B cell (primary cell): ENCODE measurements around the gene UBE2Q2. TPM values are rescaled to one million over a fixed set of nuclear protein-coding genes. Genes with fewer than 3 reads are reported as not detected.

Source experiments
- ATAC-seq: fragments of 200-7000 bp; cut with Tn5 transposase; one replicate; pipeline ENCODE4 v1.10.0; 2021; ENCODE audit warnings: low read depth, mild to moderate bottlenecking, moderate number of reproducible peaks, moderate library complexity
- CTCF ChIA-PET: fragments of 350-600 bp; sonication (Branson Sonifier 250); formaldehyde crosslinking; loops from one replicate; lab custom pipeline; 2021; ENCODE audit warnings: antibody characterized with exemption, inconsistent platforms; lab: Charles Lee
- POLR2A ChIA-PET: fragments of 350-600 bp; sonication (Branson Sonifier 250); formaldehyde crosslinking; loops from one replicate; lab custom pipeline; 2021; ENCODE audit warnings: antibody characterized with exemption; lab: Charles Lee
- DNase-seq: peaks from one replicate; pipeline ENCODE4 v3.0.0; 2013
- H2AFZ ChIP-seq: 2 replicates; pipeline ENCODE4 v1.6.1; 2012; ENCODE audit warnings: mild to moderate bottlenecking, low read depth, low read length; ENCODE audit not compliant: insufficient read depth, poor library complexity, severe bottlenecking
- H3K27ac ChIP-seq, 2 donors: 1 replicate in 1 of 2; 2 replicates in 1 of 2; pipeline ENCODE4 v1.5.1; 2012 to 2013; ENCODE audit warnings: low read length in 2 of 2, mild to moderate bottlenecking in 2 of 2, moderate library complexity in 1 of 2
- H3K27me3 ChIP-seq, 4 experiments: fragments of 200-600 bp in 1 of 4; sonication (generic) in 1 of 4; replicated peaks in 1 of 4; 1 replicate in 2 of 4; 2 replicates in 2 of 4; pipeline versions ENCODE4 v1.6.1 to v1.7.0; 2013 to 2016; ENCODE audit warnings: low read length in 3 of 4, mild to moderate bottlenecking in 2 of 4, mixed read lengths in 1 of 4, moderate library complexity in 1 of 4; ENCODE audit not compliant: insufficient read depth in 4 of 4, control insufficient read depth in 3 of 4; ENCODE audit errors: control extremely low read depth in 1 of 4
- H3K36me3 ChIP-seq, 2 experiments: replicated peaks in 1 of 2; 1 replicate in 1 of 2; 2 replicates in 1 of 2; pipeline versions ENCODE4 v1.6.1 to v1.7.1; 2013; ENCODE audit warnings: low read length in 1 of 2; ENCODE audit not compliant: insufficient read depth in 2 of 2, control insufficient read depth in 1 of 2; ENCODE audit errors: control extremely low read depth in 1 of 2, extremely low read depth in 1 of 2
- H3K4me1 ChIP-seq, 2 donors: fragments of 200-600 bp in 1 of 2; sonication (generic) in 1 of 2; 1 replicate in 1 of 2; 2 replicates in 1 of 2; pipeline versions ENCODE4 v1.5.1 to v1.6.1; 2013 to 2017; ENCODE audit warnings: low read length in 2 of 2; ENCODE audit not compliant: control insufficient read depth in 2 of 2, insufficient read depth in 2 of 2
- H3K4me2 ChIP-seq: replicated peaks from 2 replicates; pipeline ENCODE3; 2012; ENCODE audit warnings: mild to moderate bottlenecking, low read depth, low read length; ENCODE audit not compliant: poor library complexity, severe bottlenecking
- H3K4me3 ChIP-seq, 5 experiments: fragments of 200-600 bp in 1 of 5; sonication (generic) in 1 of 5; 1 replicate in 3 of 5; 2 replicates in 2 of 5; pipeline versions ENCODE4 v1.5.1 to v1.7.0; 2011 to 2016; ENCODE audit warnings: low read length in 4 of 5, mild to moderate bottlenecking in 4 of 5, low read depth in 2 of 5, control low read depth in 1 of 5, moderate library complexity in 1 of 5; ENCODE audit not compliant: insufficient read depth in 1 of 5; ENCODE audit errors: control extremely low read depth in 1 of 5, extremely low read depth in 1 of 5
- H3K79me2 ChIP-seq: fragments of 200-600 bp; sonication (generic); one replicate; pipeline ENCODE4 v1.6.0; 2016; ENCODE audit warnings: low read length; ENCODE audit not compliant: control insufficient read depth, insufficient read depth
- H3K9ac ChIP-seq: fragments of 200-600 bp; sonication (generic); 2 replicates; pipeline ENCODE4 v1.6.1; 2017; ENCODE audit warnings: mild to moderate bottlenecking, low read length, moderate library complexity
- H3K9me3 ChIP-seq, 3 donors: one replicate each; pipeline versions ENCODE4 v1.6.1 to v1.7.1; 2013; ENCODE audit warnings: low read length in 2 of 3; ENCODE audit not compliant: control insufficient read depth in 2 of 3, insufficient read depth in 1 of 3; ENCODE audit errors: control extremely low read depth in 1 of 3
- H4K20me1 ChIP-seq: 2 replicates; pipeline ENCODE4 v1.6.0; 2012; ENCODE audit warnings: mild to moderate bottlenecking, low read length; ENCODE audit not compliant: insufficient read depth, control insufficient read depth, poor library complexity, severe bottlenecking
- H3K27ac Mint-ChIP-seq: one replicate; pipeline ENCODE4 v1.8.0; 2021; ENCODE audit warnings: mixed read lengths
- H3K27me3 Mint-ChIP-seq: one replicate; pipeline ENCODE4 v1.8.0; 2021; ENCODE audit warnings: mixed read lengths
- H3K4me1 Mint-ChIP-seq: one replicate; pipeline ENCODE4 v1.8.0; 2021; ENCODE audit warnings: mixed read lengths
- H3K4me3 Mint-ChIP-seq: one replicate; pipeline ENCODE4 v1.8.0; 2021; ENCODE audit warnings: mixed read lengths
- H3K9me3 Mint-ChIP-seq: one replicate; pipeline ENCODE4 v1.8.0; 2022; ENCODE audit warnings: mixed read lengths; ENCODE audit not compliant: insufficient read depth
- EZH2 ChIP-seq: IDR thresholded peaks from 2 replicates; pipeline ENCODE4 v1.6.1; 2012; ENCODE audit warnings: borderline replicate concordance, low read depth, mild to moderate bottlenecking, moderate library complexity, low read length; ENCODE audit not compliant: insufficient read depth, poor library complexity, severe bottlenecking
- WGBS: methylation state at CpG from one replicate; pipeline ENCODE4 v1.1.5; 2013; ENCODE audit warnings: missing lambda C conversion rate; ENCODE audit not compliant: insufficient coverage; 5-methylcytosine and 5-hydroxymethylcytosine counted together
- intact Hi-C: fragments of 100-400 bp; cut with micrococcal nuclease; formaldehyde crosslinking; loops from one replicate; pipeline ENCODE4 v1.10.0; 2022
- polyA plus RNA-seq: library from polyadenylated mRNA; depleted of rRNA; stranded (reverse); fragments of >200 nt; gene quantifications from 2 replicates; pipeline ENCODE4 v1.2.3, GENCODE V29; 2012
- total RNA-seq, 2 donors: library from RNA; stranded (reverse); fragments of 120-200 nt in 1 of 2; gene quantifications; 1 replicate in 1 of 2; 2 replicates in 1 of 2; pipeline versions ENCODE4 v1.2.3 to v1.2.4, GENCODE V29; 2013 to 2022
- TF ChIP-seq, protein P1 (sequence below): fragments of 200-600 bp; IDR thresholded peaks from one replicate; pipeline ENCODE4 v1.8.0; 2022; ENCODE audit warnings: antibody characterized with exemption, mild to moderate bottlenecking

The UBE2Q2 gene
- total and polyA plus RNA-seq, 2 donors (not counting 1 experiment from before 2014, with no cell fraction given): 11.4 to 33.6 TPM

DNA sequence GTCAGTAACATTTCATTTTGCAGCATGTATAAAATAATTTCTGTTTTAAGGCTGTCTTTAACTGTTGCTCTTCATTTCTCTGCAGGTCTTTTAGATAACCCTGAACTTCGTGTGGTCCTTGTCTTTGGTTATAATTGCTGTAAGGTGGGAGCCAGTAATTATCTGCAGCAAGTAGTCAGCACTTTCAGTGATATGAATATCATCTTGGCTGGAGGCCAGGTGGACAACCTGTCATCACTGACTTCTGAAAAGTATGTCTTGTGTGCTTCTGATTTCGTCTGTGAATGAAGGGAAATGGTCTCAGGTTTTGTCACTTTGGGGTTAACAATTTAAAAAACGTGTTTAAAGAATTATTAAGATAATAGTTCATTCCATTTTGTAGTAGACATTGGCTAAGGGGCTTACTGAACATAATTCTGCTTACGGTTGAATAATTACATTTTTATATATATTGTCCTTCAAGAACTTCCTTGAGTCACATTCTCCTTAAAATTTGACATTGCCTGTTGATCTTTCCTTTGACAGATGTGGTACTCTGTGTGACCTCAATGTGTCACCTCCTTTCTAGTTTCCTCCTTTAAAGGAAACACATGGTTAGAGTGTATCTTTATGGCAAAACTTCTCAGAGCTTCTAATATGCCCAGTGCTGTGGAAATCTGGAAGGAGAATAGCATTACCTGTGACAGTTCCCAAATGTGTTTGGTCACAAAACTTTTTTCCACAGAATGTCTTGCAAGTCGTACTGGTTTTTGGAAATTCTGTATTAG is 86.7 kb downstream of the UBE2Q2 start:
- WGBS: 86% methylated on average over 1 of the region's 5 CpGs
- Mint-ChIP-seq H3K9me3 (no peaks in the 10 kb centered on the region), H3K27ac (no peak overlapping the region), H3K4me1 (peaks cover 31% of the 10 kb centered on the region), H3K27me3 (no peaks in the 10 kb centered on the region), H3K4me3 (no peak overlapping the region)
- no peak for TF ChIP-seq EZH2
- TF ChIP-seq, protein P1, sequence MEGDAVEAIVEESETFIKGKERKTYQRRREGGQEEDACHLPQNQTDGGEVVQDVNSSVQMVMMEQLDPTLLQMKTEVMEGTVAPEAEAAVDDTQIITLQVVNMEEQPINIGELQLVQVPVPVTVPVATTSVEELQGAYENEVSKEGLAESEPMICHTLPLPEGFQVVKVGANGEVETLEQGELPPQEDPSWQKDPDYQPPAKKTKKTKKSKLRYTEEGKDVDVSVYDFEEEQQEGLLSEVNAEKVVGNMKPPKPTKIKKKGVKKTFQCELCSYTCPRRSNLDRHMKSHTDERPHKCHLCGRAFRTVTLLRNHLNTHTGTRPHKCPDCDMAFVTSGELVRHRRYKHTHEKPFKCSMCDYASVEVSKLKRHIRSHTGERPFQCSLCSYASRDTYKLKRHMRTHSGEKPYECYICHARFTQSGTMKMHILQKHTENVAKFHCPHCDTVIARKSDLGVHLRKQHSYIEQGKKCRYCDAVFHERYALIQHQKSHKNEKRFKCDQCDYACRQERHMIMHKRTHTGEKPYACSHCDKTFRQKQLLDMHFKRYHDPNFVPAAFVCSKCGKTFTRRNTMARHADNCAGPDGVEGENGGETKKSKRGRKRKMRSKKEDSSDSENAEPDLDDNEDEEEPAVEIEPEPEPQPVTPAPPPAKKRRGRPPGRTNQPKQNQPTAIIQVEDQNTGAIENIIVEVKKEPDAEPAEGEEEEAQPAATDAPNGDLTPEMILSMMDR: no peak
- no peak overlapping the region for H3K4me2 ChIP-seq
- H3K27me3 ChIP-seq: no peaks in the 10 kb centered on the region
- DNase-seq (no peak), ATAC-seq (no peak)
- H3K79me2 ChIP-seq: peaks cover 6% of the 10 kb centered on the region
- intact Hi-C loops: loop anchor here (1.0 to 10.0 kb wide), 2 partner anchors 205 to 209 kb away; a partner anchor contains a TSS
- H3K9ac ChIP-seq: no peak overlapping the region
- no peak overlapping the region for H3K4me3 ChIP-seq
- H3K4me1 ChIP-seq: peaks cover 9 to 12% of the 10 kb centered on the region in 2 donors
- no peaks in the 10 kb centered on the region for H3K9me3 ChIP-seq
- ChIA-PET POLR2A (no interaction called here), CTCF (interaction anchor here (0.6 to 1.6 kb wide), 2 partner anchors 11 to 209 kb away, joined by 3 to 10 read pairs; no protein-coding TSS in a partner anchor)
- peaks cover 2 to 20% of the 10 kb centered on the region in 2 experiments for H3K36me3 ChIP-seq
- H4K20me1 ChIP-seq: peaks cover 25% of the 10 kb centered on the region
- no peak overlapping the region for H2AFZ ChIP-seq
- no peak overlapping the region for H3K27ac ChIP-seq

DNA sequence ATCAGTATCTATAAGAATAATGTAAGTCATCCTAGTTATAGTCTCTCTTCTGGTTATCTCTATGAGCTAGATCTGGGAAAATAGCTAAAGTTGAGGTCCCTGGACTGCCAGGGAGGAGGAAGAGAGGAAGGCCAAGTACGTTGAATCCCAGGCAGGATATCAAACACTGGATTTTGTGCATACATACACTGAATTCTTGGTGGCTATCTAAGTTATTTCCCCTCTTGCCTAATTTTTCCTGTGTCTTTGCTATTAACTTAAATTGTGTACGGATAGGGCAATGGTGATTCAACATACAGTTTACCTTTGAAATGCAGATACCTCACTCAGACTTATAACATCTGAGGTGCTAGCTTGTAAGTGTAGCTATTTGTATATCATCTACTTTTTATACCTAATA is 87.6 kb downstream of the UBE2Q2 start:
- peaks cover 9 to 10% of the 10 kb centered on the region in 2 donors for H3K4me1 ChIP-seq
- POLR2A ChIA-PET: no interaction called here
- intact Hi-C loops: no loop called here
- CTCF ChIA-PET: no interaction called here
- H3K36me3 ChIP-seq: peaks cover 2 to 20% of the 10 kb centered on the region in 2 experiments
- Mint-ChIP-seq H3K4me3 (no peak overlapping the region), H3K27me3 (no peaks in the 10 kb centered on the region), H3K27ac (no peak overlapping the region), H3K4me1 (peaks cover 24% of the 10 kb centered on the region), H3K9me3 (no peaks in the 10 kb centered on the region)
- peaks cover 6% of the 10 kb centered on the region for H3K79me2 ChIP-seq
- H4K20me1 ChIP-seq: peaks cover 18% of the 10 kb centered on the region
- no peak for TF ChIP-seq EZH2
- TF ChIP-seq, protein P1: no peak
- no peak for ATAC-seq
- H3K4me2 ChIP-seq: no peak overlapping the region
- no peak overlapping the region for H3K27ac ChIP-seq
- no peaks in the 10 kb centered on the region for H3K27me3 ChIP-seq
- no peak for DNase-seq
- WGBS: no CpG with 5 or more reads among the region's 2 CpGs
- no peaks in the 10 kb centered on the region for H3K9me3 ChIP-seq
- H2AFZ ChIP-seq: no peak overlapping the region
- H3K4me3 ChIP-seq: no peak overlapping the region
- no peak overlapping the region for H3K9ac ChIP-seq
